GM10847 (cell line): ENCODE data around the gene OTX1.

ENCODE experiments used
- POLR2A ChIP-seq: IDR thresholded peaks from 2 replicates; pipeline ENCODE4 v1.6.1; 2011; ENCODE audit not compliant: insufficient read length; ENCODE audit errors: extremely low read depth

The OTX1 gene

DNA sequence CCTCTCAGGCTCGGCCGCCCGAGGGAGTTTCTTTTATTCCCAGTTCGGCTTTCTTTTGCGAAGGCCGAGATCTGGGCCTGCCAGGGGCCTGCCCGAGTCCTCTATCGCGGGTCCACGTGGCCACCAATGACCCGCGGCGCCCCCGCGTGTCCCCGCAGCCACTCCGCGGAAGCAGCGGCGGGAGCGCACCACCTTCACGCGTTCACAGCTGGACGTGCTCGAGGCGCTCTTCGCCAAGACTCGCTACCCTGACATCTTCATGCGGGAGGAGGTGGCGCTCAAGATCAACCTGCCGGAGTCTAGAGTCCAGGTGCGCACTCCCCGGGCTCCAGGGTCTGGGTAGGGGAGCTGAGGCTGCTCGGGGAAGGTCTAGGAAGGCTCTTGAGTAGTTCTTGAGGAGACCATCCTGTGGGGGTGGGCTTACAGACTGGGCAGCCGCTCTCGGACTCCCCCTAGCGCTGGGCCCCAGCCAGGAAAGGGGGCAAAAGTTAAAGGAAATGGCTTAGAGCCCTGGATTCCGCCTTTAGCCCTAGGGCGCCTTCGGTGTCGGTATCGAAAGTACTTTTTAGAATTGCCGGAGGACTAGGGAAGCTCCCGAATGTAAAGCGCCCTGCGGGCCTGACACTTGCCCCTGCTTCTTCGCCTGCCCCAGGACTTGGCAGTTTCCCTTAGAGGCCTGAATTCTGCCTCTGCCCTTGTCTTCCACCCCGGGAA is 3.4 kb downstream of the OTX1 start:
- no peak for TF ChIP-seq POLR2A

DNA sequence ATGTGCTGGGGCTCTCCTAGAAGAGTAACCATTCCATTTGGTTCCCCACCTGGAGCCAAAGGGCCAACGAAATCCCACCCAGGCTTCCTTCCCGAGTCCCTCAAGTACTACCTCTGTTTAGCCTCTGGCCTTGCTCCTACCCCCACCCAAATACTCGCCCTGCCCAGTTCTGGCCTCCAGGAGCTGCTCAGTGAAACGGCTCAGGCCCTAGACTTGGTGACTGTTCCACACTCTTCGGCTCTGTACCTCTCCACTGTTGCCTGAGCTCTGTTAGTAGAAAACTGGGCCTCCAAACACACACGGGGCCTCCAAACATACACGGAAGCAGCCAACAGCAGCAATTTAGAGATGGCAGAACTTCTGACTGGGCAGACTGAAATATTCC is 4.2 kb downstream of the OTX1 start:
- no peak for TF ChIP-seq POLR2A

DNA sequence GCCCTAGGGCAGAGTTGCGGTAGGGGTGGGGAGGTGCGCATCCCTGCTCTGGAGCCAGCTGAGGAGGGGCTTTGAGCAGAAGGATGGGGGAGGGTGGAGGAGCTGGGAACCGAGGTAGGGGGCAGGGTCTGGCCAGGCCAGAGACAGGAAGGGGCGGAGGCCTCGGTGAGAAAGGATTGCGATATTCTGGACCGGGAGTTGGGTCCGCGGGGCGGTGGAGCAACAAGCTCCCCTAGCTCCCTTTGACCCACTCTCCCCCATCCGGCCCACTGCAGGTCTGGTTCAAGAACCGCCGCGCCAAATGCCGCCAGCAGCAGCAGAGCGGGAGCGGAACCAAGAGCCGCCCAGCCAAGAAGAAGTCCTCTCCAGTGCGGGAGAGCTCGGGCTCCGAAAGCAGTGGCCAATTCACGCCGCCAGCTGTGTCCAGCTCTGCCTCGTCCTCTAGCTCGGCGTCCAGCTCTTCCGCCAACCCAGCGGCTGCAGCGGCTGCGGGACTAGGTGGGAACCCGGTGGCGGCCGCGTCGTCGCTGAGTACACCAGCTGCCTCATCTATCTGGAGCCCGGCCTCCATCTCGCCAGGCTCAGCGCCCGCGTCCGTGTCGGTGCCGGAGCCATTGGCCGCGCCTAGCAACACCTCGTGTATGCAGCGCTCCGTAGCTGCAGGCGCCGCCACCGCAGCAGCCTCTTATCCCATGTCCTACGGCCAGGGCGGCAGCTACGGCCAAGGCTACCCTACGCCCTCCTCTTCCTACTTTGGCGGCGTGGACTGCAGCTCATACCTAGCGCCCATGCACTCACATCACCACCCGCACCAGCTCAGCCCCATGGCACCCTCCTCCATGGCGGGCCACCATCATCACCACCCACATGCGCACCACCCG is 4.8 kb downstream of the OTX1 start:
- TF ChIP-seq POLR2A, result no peak

DNA sequence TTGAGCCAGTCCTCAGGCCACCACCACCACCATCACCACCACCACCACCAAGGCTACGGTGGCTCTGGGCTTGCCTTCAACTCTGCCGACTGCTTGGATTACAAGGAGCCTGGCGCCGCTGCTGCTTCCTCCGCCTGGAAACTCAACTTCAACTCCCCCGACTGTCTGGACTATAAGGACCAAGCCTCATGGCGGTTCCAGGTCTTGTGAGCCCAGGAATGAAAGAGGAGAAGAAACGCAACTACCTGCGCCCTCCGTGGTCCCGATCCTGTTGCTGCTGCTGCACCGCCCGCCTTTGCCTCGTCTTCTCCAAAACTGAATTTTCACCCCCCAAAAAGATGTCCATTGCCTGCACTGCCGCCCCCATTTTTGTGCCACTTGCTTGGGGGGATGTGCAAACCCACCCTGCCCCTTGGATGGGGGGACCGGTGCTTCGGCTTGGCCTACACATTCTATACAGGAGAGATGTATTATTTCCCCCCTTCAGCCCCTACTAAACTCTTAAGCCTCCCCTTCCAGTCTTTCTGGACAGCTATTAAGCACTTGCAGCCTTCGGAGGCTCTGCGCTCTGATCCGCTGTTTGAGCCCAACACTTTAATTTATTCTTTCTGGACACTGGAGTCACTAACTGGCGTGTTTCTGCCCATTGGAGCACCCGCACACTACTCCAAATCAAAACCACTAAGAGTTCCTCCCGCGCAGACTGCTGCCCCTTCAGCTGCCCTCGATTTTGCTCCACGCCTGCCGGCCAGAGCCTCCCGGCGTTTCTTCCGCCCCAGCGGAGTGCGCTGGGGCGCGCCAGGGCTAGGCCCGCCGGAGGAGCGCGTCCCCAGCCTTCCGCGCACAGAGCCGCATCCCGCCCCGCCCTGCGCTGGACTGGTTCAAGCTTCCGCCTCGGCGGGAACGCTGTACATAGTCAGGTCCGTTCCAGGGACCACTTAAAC is 5.7 kb downstream of the OTX1 start:
- TF ChIP-seq POLR2A, result no peak

DNA sequence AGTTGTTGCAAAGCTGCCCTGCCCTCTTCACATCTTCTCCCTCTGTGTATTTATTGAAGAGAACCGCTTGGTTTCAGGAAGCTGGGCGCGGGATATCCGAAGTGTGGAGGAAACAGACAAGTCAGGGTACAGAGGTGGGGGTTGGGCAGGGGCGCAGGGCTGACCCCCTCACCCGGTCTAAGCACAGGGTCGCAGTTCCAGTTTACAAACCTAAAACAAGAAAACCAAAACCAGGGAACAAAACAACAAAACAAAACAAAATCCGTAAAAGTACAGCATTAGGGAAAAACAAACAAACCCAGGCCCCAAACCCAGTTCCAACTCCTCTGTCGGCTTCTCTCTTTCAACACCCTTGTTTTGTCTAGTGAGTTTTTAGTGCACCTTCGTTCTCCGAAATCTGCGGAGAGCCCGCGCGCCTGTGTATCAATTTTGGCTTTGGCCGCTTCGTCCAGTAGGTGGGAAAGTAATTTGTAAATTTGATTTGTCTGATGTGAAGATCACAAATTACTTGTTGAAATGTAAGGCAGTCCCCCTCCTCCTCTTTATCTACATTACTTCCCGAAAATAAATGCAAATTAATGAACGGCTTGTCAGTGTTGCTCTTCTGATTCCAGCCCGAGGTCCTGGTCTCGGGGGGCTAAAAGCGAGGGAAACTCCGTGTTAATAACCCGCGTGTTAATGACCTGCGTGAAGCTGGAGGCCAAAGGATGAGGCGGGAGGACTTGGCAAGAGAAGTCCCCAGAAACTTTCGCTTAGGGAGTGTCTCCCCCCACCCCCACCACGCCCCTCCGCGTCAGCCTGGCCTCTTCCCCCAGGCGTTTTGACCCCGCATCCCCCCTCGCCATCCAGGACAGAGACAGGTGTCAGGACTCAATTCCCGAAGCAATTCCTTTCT is 6.9 kb downstream of the OTX1 start:
- TF ChIP-seq POLR2A, result no peak

GRCh38 chr2:63058144-63058920 is 7.7 kb downstream of the OTX1 start:
- no peak for TF ChIP-seq POLR2A

GRCh38 chr2:63058921-63059792 is 8.5 kb downstream of the OTX1 start:
- no peak for TF ChIP-seq POLR2A

- TF ChIP-seq POLR2A, result no peak
Observed at GRCh38 chr2:63059793-63060471, 9.3 kb downstream of the OTX1 start.

- TF ChIP-seq POLR2A, result no peak
Observed at GRCh38 chr2:63060472-63060991, 9.9 kb downstream of the OTX1 start.

GRCh38 chr2:63064197-63064596 is 13.6 kb downstream of the OTX1 start:
- no peak for TF ChIP-seq POLR2A

- TF ChIP-seq POLR2A, result no peak
Observed at GRCh38 chr2:63064661-63065060, 14.0 kb downstream of the OTX1 start.

- no peak for TF ChIP-seq POLR2A
Observed at GRCh38 chr2:63066265-63066664, 15.6 kb downstream of the OTX1 start.

GRCh38 chr2:63066838-63067237 is 16.2 kb downstream of the OTX1 start:
- no peak for TF ChIP-seq POLR2A
